K562 (cell line): ENCODE results near the gene SLAMF9. TPM values are rescaled to one million over a fixed set of nuclear protein-coding genes. Genes with fewer than 3 reads are reported as not detected.

ENCODE experiments used
- AFF1 ChIP-seq, 2 experiments: fragments of 450-650 bp; IDR thresholded peaks; 2 replicates each; pipeline ENCODE4 v1.6.1; 2018; ENCODE audit warnings: mild to moderate bottlenecking in 2 of 2, low read depth in 1 of 2; ENCODE audit not compliant: partially characterized antibody in 2 of 2
- HNRNPK ChIP-seq: fragments of 200-400 bp; formaldehyde crosslinking; IDR thresholded peaks from one replicate; pipeline ENCODE4 v1.6.1; 2018; ENCODE audit warnings: mild to moderate bottlenecking, low read depth, low read length; ENCODE audit not compliant: poor library complexity, severe bottlenecking
- NR2C1 ChIP-seq, 2 experiments: fragments of 450-650 bp; IDR thresholded peaks; 2 replicates each; pipeline ENCODE4 v1.6.1; 2017; ENCODE audit warnings: mild to moderate bottlenecking in 2 of 2, antibody characterized with exemption in 1 of 2, inconsistent platforms in 1 of 2, missing compliant biosample characterization in 1 of 2, missing genetic modification characterization in 1 of 2
- RFX1 ChIP-seq: fragments of 450-650 bp; IDR thresholded peaks from 2 replicates; pipeline ENCODE4 v1.6.1; 2016; ENCODE audit warnings: mild to moderate bottlenecking, moderate library complexity
- ZNF318 ChIP-seq, 2 experiments: fragments of 450-650 bp; IDR thresholded peaks; 2 replicates each; pipeline ENCODE4 v1.6.1; 2016; ENCODE audit warnings: mild to moderate bottlenecking in 2 of 2, borderline replicate concordance in 1 of 2, low read depth in 1 of 2, moderate library complexity in 1 of 2
- polyA plus RNA-seq, 8 experiments: library from polyadenylated mRNA; depleted of rRNA in 4 of 8; stranded (reverse) in 5 of 8; unstranded in 3 of 8; fragments of >200 nt; fragmentation: Nextera tagmentation in 2 of 8; fragmentation: Illumina TruSeq in 1 of 8; extraction: Ambion mirVana in 2 of 8; extraction: Trizol in 1 of 8; gene quantifications; 2 replicates each; pipeline versions ENCODE4 v1.2.1 to v1.2.3, GENCODE V29; 2011 to 2014; ENCODE audit warnings: inconsistent platforms in 1 of 8, missing spikeins in 1 of 8
- total RNA-seq, 7 experiments: library from RNA; depleted of rRNA in 6 of 7; stranded (reverse); fragments of >200 nt in 6 of 7; fragmentation: Illumina TruSeq in 2 of 7; extraction: Trizol in 2 of 7; gene quantifications; 2 replicates each; pipeline versions ENCODE4 v1.2.1 to v1.2.3, GENCODE V29; 2011 to 2021; ENCODE audit warnings: low replicate concordance in 1 of 7
- TF ChIP-seq, protein P1 (sequence below): fragments of 450-650 bp; IDR thresholded peaks from 2 replicates; pipeline ENCODE4 v1.6.1; 2018; ENCODE audit not compliant: partially characterized antibody

SLAMF9 gene
- total and polyA plus RNA-seq, 9 of the 15 experiments (the other 6 are each of a cell fraction or from before 2014, with no cell fraction given), result 0.13 to 0.21 TPM; not detected in 7

GRCh38 chr1:159924791-159925718, 29.0 kb downstream of the SLAMF9 start, which contains the start of gene TAGLN2 (continued):
- TF ChIP-seq ZNF318 (IDR thresholded peaks at IDR 0.05; ENCODE audit: borderline replicate concordance in 1 of 2, low read depth in 1 of 2) (no peak; a peak in 1 of 4 replicates), AFF1 (IDR thresholded peaks at IDR 0.05; ENCODE audit: low read depth in 1 of 2, partially characterized antibody in 2 of 2) (peak in 1 of 2 experiments; percentile 56), NR2C1 (IDR thresholded peaks at IDR 0.05) (no peak), NR2C1 (tag; IDR thresholded peaks at IDR 0.05) (0 out of 2 replicates have a peak, but pooled peaks have one; percentile 44), RFX1 (no peak), HNRNPK (no peak)
- TF ChIP-seq, protein P1, sequence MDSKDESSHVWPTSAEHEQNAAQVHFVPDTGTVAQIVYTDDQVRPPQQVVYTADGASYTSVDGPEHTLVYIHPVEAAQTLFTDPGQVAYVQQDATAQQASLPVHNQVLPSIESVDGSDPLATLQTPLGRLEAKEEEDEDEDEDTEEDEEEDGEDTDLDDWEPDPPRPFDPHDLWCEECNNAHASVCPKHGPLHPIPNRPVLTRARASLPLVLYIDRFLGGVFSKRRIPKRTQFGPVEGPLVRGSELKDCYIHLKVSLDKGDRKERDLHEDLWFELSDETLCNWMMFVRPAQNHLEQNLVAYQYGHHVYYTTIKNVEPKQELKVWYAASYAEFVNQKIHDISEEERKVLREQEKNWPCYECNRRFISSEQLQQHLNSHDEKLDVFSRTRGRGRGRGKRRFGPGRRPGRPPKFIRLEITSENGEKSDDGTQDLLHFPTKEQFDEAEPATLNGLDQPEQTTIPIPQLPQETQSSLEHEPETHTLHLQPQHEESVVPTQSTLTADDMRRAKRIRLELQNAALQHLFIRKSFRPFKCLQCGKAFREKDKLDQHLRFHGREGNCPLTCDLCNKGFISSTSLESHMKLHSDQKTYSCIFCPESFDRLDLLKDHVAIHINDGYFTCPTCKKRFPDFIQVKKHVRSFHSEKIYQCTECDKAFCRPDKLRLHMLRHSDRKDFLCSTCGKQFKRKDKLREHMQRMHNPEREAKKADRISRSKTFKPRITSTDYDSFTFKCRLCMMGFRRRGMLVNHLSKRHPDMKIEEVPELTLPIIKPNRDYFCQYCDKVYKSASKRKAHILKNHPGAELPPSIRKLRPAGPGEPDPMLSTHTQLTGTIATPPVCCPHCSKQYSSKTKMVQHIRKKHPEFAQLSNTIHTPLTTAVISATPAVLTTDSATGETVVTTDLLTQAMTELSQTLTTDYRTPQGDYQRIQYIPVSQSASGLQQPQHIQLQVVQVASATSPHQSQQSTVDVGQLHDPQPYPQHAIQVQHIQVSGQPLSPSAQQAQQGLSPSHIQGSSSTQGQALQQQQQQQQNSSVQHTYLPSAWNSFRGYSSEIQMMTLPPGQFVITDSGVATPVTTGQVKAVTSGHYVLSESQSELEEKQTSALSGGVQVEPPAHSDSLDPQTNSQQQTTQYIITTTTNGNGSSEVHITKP, result peak; percentile 43
